Tibial nerve (tissue), 4 donors: ENCODE measurements around the gene SLC2A4RG. TPM values are rescaled to one million over a fixed set of nuclear protein-coding genes. Genes with fewer than 3 reads are reported as not detected.

Source experiments
- DNase-seq, 2 donors: peaks; one replicate each; pipeline ENCODE4 v3.0.0-alpha.2; 2019; ENCODE audit warnings: low spot score in 2 of 2
- H3K27ac ChIP-seq, 4 donors: fragments of 200-600 bp; sonication (generic) in 3 of 4; one replicate each; pipeline ENCODE4 v1.5.1; 2017 to 2019; ENCODE audit warnings: mild to moderate bottlenecking in 1 of 4
- H3K27me3 ChIP-seq, 2 donors: fragments of 200-600 bp; sonication (generic) in 1 of 2; one replicate each; pipeline versions ENCODE4 v1.5.1 to v1.6.0; 2017 to 2019
- H3K36me3 ChIP-seq, 3 donors: fragments of 200-600 bp; sonication (generic); one replicate each; pipeline ENCODE4 v1.5.1; 2018 to 2019
- H3K4me1 ChIP-seq, 4 donors: fragments of 200-600 bp; sonication (generic) in 3 of 4; one replicate each; pipeline ENCODE4 v1.5.1; 2017 to 2019
- H3K4me3 ChIP-seq, 4 donors: fragments of 200-600 bp; sonication (generic) in 3 of 4; one replicate each; pipeline ENCODE4 v1.5.1; 2017 to 2019; ENCODE audit warnings: mild to moderate bottlenecking in 1 of 4, moderate library complexity in 1 of 4
- H3K9me3 ChIP-seq, 4 donors: fragments of 200-600 bp; sonication (generic) in 3 of 4; one replicate each; pipeline ENCODE4 v1.5.1; 2017 to 2019
- CTCF ChIP-seq, 5 experiments: fragments of 200-600 bp in 3 of 5; fragments of 450-650 bp in 2 of 5; sonication (generic) in 3 of 5; IDR thresholded peaks; one replicate each; pipeline ENCODE4 v1.5.1; 2016 to 2019; ENCODE audit warnings: antibody characterized with exemption in 5 of 5, mild to moderate bottlenecking in 3 of 5, moderate library complexity in 2 of 5
- EP300 ChIP-seq, 2 donors: sonication (generic); formaldehyde crosslinking; IDR thresholded peaks; one replicate each; pipeline ENCODE4 v1.6.1; 2017; ENCODE audit warnings: antibody characterized with exemption in 2 of 2, mild to moderate bottlenecking in 1 of 2
- POLR2A ChIP-seq, 2 donors: fragments of 450-650 bp; IDR thresholded peaks; one replicate each; pipeline ENCODE4 v1.6.1; 2017; ENCODE audit warnings: antibody characterized with exemption in 2 of 2, mild to moderate bottlenecking in 2 of 2, moderate library complexity in 2 of 2
- WGBS, 2 donors: methylation state at CpG; one replicate each; pipeline ENCODE4 v1.1.5; 2018; 5-methylcytosine and 5-hydroxymethylcytosine counted together
- total RNA-seq, 4 donors: library from RNA; depleted of rRNA; stranded (reverse); fragments of >200 nt; gene quantifications; one replicate each; pipeline ENCODE4 v1.1.0, GENCODE V29; 2016

Gene SLC2A4RG
- total RNA-seq, 4 donors from 2014 or later, result 71.5 to 126 (median 72.5) TPM

DNA sequence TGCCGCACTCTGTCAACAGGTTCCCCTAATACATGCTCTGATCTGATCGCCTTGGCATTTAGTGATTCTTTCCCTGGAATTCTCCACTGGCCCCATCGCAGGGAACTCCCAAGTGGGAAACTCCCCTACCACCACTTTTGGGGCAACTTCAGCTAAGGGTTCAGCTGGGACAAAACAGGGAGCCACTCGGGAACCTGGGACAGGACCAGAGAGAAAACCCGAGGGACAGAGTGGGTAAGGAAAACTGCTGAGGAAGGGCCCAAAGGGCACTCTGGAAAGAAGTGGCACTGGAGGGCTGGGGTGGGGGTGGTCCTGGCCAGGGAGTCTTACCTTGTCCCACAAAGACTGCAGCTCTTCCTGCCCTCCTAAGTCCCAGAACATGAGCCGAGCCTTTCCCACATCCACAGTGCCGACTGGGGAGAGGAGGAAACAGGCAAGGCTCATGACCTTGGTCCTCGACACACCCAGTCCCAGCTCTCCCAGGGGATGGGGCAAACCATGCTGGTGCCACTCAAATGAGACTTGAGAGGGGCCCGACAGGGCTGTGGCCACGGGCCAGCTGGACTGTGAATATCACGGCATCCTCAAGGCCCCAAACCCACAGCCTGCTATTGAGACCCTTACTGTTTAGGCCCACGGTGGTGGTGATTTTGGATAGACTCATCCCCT, 33.4 kb upstream of the SLC2A4RG start:
- DNase-seq, result no peak
- WGBS, 2 donors, result 78 to 86% methylated on average over 12 of the region's 12 CpGs
- peaks cover 0 to 78% (median under 1%) of the 10 kb centered on the region in 3 donors for H3K36me3 ChIP-seq
- no peaks in the 10 kb centered on the region for H3K9me3 ChIP-seq
- H3K4me1 ChIP-seq, result peaks cover 0 to 39% (median 26%) of the 10 kb centered on the region in 4 donors
- TF ChIP-seq CTCF (IDR thresholded peaks at IDR 0.05) (no peak), POLR2A (IDR thresholded peaks at IDR 0.05) (no peak), EP300 (IDR thresholded peaks at IDR 0.05) (no peak)
- H3K27me3 ChIP-seq, result no peaks in the 10 kb centered on the region
- H3K27ac ChIP-seq, result peak overlapping the region in 3 of 4 donors; percentile 86 to 88 (median 86)
- H3K4me3 ChIP-seq, result peak overlapping the region in 3 of 4 donors; percentile 71 to 89 (median 75)

- DNase-seq, result no peak
- Histone ChIP-seq H3K27ac (peak overlapping the region; percentile 51 to 88 (median 86)), H3K9me3 (no peaks in the 10 kb centered on the region), H3K4me3 (peak overlapping the region; percentile 71 to 96 (median 82)), H3K4me1 (peaks cover 0 to 39% (median 26%) of the 10 kb centered on the region in 4 donors), H3K36me3 (peaks cover 0 to 79% (median 5%) of the 10 kb centered on the region in 3 donors), H3K27me3 (no peaks in the 10 kb centered on the region)
- TF ChIP-seq CTCF (IDR thresholded peaks at IDR 0.05) (peak in 1 of 5 experiments; percentile 13), EP300 (IDR thresholded peaks at IDR 0.05) (no peak)
- 1 to 2% methylated on average over 39 to 43 of the region's 56 CpGs for WGBS, 2 donors
These were observed 32.6 kb upstream of the SLC2A4RG start for GRCh38 chr20:63706852-63707557.

GRCh38 chr20:63707558-63708300, 31.8 kb upstream of the SLC2A4RG start, which contains the start of the genes ARFRP1 and ZGPAT:
ARFRP1 (minus strand) TSS chr20:63707976; CDS start chr20:63707091, 885 bp downstream.
ZGPAT (plus strand) TSS chr20:63708039; CDS start chr20:63708581, 542 bp downstream.
- DNase-seq, result peak; percentile 79 to 85
- peaks cover 0 to 39% (median 26%) of the 10 kb centered on the region in 4 donors for H3K4me1 ChIP-seq
- TF ChIP-seq CTCF (IDR thresholded peaks at IDR 0.05) (peak in 2 of 5 experiments; percentile 20 to 44), EP300 (IDR thresholded peaks at IDR 0.05) (peak; percentile 32 to 90), POLR2A (IDR thresholded peaks at IDR 0.05) (peak; percentile 0 to 54)
- 0 to 1% methylated on average over 1 to 50 of the region's 98 CpGs for WGBS, 2 donors
- H3K27ac ChIP-seq, result peak within 1 kb of the TSS; percentile 51 to 88 (median 86)
- peaks cover 0 to 79% (median 5%) of the 10 kb centered on the region in 3 donors for H3K36me3 ChIP-seq
- peaks cover 0 to 6% (median 0%) of the 10 kb centered on the region in 4 donors for H3K9me3 ChIP-seq
- no peaks in the 10 kb centered on the region for H3K27me3 ChIP-seq
- peak within 1 kb of the TSS; percentile 71 to 96 (median 82) for H3K4me3 ChIP-seq

GRCh38 chr20:63708301-63709148, 31.1 kb upstream of the SLC2A4RG start:
- Histone ChIP-seq H3K36me3 (peaks cover 0 to 79% (median 5%) of the 10 kb centered on the region in 3 donors), H3K9me3 (peaks cover 0 to 6% (median 0%) of the 10 kb centered on the region in 4 donors), H3K27me3 (no peaks in the 10 kb centered on the region), H3K27ac (peak overlapping the region; percentile 51 to 88 (median 86)), H3K4me3 (peak overlapping the region; percentile 71 to 96 (median 82)), H3K4me1 (peaks cover 0 to 39% (median 26%) of the 10 kb centered on the region in 4 donors)
- WGBS, 2 donors, result 35 to 36% methylated on average over 44 to 47 of the region's 67 CpGs
- no peak for TF ChIP-seq POLR2A (IDR thresholded peaks at IDR 0.05)
- no peak for TF ChIP-seq CTCF (IDR thresholded peaks at IDR 0.05)
- TF ChIP-seq EP300 (IDR thresholded peaks at IDR 0.05), result no peak
- DNase-seq, result no peak
